Astrocyte (in vitro differentiated cells and primary cell): Measurements from ENCODE around the gene RNF169.

Experiments used
- CTCF ChIP-seq: IDR thresholded peaks from 2 replicates; pipeline ENCODE4 v1.5.1; 2011; ENCODE audit warnings: low read depth, mild to moderate bottlenecking, inconsistent platforms, low read length, moderate library complexity; ENCODE audit not compliant: insufficient read depth
- EZH2 ChIP-seq: IDR thresholded peaks from 2 replicates; pipeline ENCODE4 v1.6.1; 2012; ENCODE audit warnings: mild to moderate bottlenecking, low read length, inconsistent platforms; ENCODE audit not compliant: insufficient read depth

GRCh38 chr11:74853223-74853622 lies 104.6 kb downstream of the RNF169 start:
- TF ChIP-seq CTCF (no peak), EZH2 (no peak)
